HUES64 (cell line): Measurements from ENCODE around the gene HOATZ.

ENCODE experiments used
- H3K27ac ChIP-seq: 2 replicates; pipeline ENCODE4 v1.7.0; 2013; ENCODE audit warnings: low read depth, low read length, inconsistent platforms
- H3K27me3 ChIP-seq: 2 replicates; pipeline ENCODE4 v1.6.1; 2013; ENCODE audit warnings: mild to moderate bottlenecking, low read length; ENCODE audit not compliant: insufficient read depth
- H3K36me3 ChIP-seq: 2 replicates; pipeline ENCODE4 v1.6.1; 2013; ENCODE audit warnings: mild to moderate bottlenecking, low read length; ENCODE audit not compliant: insufficient read depth
- H3K4me1 ChIP-seq: 2 replicates; pipeline ENCODE4 v1.6.1; 2013; ENCODE audit warnings: mild to moderate bottlenecking, low read length, moderate library complexity; ENCODE audit not compliant: insufficient read depth
- H3K4me3 ChIP-seq: 2 replicates; pipeline ENCODE4 v1.5.1; 2013; ENCODE audit warnings: mild to moderate bottlenecking, low read length, moderate library complexity
- H3K9ac ChIP-seq: 2 replicates; pipeline ENCODE4 v1.6.1; 2013; ENCODE audit warnings: mild to moderate bottlenecking, low read depth, low read length
- H3K9me3 ChIP-seq: 2 replicates; pipeline ENCODE4 v1.6.1; 2013; ENCODE audit warnings: low read depth, low read length; ENCODE audit not compliant: insufficient read depth
- WGBS: fragments of 150-250, 120-280 bp; methylation state at CpG from one replicate; pipeline ENCODE4 v1.1.7; 2013; ENCODE audit warnings: missing lambda C conversion rate; 5-methylcytosine and 5-hydroxymethylcytosine counted together

HOATZ gene

DNA sequence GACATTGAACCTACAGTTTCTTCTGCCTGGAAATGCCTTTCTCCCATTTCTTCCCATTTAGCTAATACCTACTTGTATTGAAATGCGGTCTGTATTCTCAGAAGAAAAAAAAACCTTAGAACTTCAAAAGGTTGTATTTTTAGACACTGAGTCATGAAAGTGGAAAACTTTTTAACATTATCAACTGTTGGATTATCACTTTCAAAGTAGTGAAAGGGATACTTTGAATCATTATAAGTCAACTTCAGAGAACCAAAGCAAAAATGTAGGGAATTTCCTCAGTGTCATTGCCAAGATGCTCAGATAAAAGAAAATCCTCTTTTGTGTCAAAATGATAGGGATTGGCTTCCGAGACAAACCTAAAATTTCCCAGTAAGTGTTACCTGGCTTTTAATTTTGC lies 6.6 kb downstream of the HOATZ start:
- Histone ChIP-seq H3K9me3 (no peaks in the 10 kb centered on the region), H3K36me3 (no peaks in the 10 kb centered on the region), H3K27me3 (0 out of 2 replicates have a peak, but pooled peaks cover 2% of the 10 kb centered on the region), H3K4me1 (0 out of 2 replicates have a peak, but pooled peaks cover 8% of the 10 kb centered on the region), H3K4me3 (no peak overlapping the region), H3K9ac (no peak overlapping the region), H3K27ac (no peak overlapping the region)
- WGBS = 83% methylated on average over 2 of the region's 2 CpGs

DNA sequence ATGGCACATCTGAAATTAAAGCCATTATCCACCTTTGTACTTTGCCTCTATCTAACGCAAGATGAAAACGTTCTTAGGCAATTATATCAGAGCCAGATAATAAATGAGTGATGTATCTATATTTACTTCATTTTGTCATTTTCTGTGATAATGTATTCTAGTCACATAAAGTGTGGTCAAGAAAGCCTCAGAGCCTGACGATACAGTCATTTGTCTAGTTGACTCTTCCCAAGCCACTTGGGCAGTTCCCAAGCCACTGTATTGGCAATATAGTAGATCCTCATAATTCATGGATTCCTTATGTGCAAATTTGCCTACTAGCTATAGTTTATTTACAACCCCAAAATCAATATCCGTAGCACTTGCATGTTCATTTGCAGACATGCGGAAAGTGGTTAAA lies 7.8 kb downstream of the HOATZ start:
- 97% methylated on average over 3 of the region's 5 CpGs for WGBS
- H3K36me3 ChIP-seq = no peaks in the 10 kb centered on the region
- no peak overlapping the region for H3K9ac ChIP-seq
- no peaks in the 10 kb centered on the region for H3K9me3 ChIP-seq
- no peaks in the 10 kb centered on the region for H3K27me3 ChIP-seq
- 0 out of 2 replicates have a peak, but pooled peaks cover 8% of the 10 kb centered on the region for H3K4me1 ChIP-seq
- no peak overlapping the region for H3K27ac ChIP-seq
- no peak overlapping the region for H3K4me3 ChIP-seq

DNA sequence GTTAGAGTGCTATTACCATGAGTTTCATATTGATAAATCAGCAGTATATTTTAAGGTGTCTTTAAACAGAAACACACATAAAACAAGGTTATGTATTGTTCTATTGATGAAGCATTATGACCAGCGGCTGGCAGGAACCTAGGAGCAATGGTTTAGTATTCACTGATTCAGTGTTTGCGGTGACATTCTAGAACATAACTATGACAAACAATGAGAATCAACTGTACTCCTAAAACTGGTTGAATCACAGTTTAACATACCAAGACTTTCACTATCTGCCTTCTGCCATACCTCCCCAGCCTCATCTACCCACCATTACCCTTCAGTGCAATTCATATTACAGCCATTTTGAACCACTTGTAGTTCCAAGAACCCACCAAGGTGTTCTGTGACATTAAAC lies 8.8 kb downstream of the HOATZ start:
- no peaks in the 10 kb centered on the region for H3K36me3 ChIP-seq
- H3K4me3 ChIP-seq = no peak overlapping the region
- H3K27ac ChIP-seq = no peak overlapping the region
- 0 out of 2 replicates have a peak, but pooled peaks cover 8% of the 10 kb centered on the region for H3K4me1 ChIP-seq
- WGBS = 99% methylated on average over 2 of the region's 2 CpGs
- H3K9ac ChIP-seq = no peak overlapping the region
- no peaks in the 10 kb centered on the region for H3K9me3 ChIP-seq
- H3K27me3 ChIP-seq = no peaks in the 10 kb centered on the region

DNA sequence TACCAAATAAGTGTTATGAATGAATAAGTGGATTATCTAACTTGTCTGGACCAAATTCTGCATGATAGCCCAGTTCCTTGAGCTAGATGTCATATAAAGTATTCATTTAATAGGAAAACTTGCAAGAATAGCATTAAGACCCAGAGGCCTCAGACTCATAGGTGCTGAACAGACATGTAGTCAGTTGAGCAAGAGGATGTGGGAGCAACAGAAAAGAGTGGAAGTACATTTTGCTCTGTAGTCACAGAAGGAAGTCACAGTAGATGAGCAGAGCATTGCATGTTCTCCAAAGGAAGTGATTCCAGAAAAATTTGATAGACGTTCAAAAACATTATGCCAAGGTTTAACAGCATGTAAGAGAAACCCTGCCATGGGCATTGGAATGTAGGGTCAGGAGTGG lies 9.5 kb downstream of the HOATZ start:
- Histone ChIP-seq H3K27ac (no peak overlapping the region), H3K9ac (no peak overlapping the region), H3K9me3 (no peaks in the 10 kb centered on the region), H3K36me3 (no peaks in the 10 kb centered on the region), H3K4me1 (0 out of 2 replicates have a peak, but pooled peaks cover 8% of the 10 kb centered on the region), H3K27me3 (no peaks in the 10 kb centered on the region), H3K4me3 (no peak overlapping the region)
- WGBS = 94% methylated on average over 1 of the region's 1 CpG

DNA sequence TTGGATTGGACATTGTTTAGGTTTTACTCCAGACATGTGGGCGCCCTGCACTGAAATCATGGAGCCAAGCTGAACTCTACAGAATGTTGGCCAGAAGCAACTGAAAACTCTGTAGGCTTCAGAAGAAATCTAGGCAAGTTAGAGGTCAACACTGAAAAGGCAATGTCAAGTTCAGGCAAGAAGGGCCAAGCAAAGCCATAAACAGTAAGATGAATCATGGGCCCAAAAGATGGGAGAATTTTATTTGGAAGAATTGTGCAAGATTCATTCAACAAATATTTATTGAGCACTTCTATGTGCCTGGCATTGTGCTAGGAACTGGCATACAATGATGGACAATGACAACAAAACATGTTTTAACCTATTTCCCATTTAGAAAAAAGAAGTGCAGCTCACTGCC lies 10.9 kb downstream of the HOATZ start:
- Histone ChIP-seq H3K27me3 (no peaks in the 10 kb centered on the region), H3K36me3 (no peaks in the 10 kb centered on the region), H3K4me1 (peaks cover 8% of the 10 kb centered on the region; the same call in 1 of the 2 replicates), H3K4me3 (no peak overlapping the region), H3K9me3 (no peaks in the 10 kb centered on the region), H3K27ac (no peak overlapping the region), H3K9ac (no peak overlapping the region)
- 88% methylated on average over 1 of the region's 1 CpG for WGBS

DNA sequence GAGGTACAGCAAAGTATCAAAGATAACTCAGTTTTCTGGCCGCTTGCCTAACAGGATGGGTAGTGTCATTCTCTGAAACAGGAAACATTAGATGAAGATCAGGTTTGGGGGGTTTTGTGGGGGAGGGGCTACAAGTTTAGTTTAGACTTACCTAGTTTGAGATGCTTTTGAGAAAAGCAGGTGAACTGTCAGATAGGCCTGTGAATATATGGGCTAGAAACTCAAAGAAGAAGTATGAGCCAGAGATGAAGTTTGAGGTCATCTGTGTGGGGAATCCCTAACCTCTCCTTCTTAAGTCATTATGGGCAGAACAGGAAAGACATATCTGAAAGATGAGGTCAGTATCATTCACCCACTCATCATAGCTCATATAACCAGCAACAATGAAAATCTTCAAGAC lies 11.9 kb downstream of the HOATZ start:
- Histone ChIP-seq H3K36me3 (no peaks in the 10 kb centered on the region), H3K4me3 (no peak overlapping the region), H3K9ac (no peak overlapping the region), H3K27ac (no peak overlapping the region), H3K27me3 (no peaks in the 10 kb centered on the region), H3K4me1 (peaks cover 6% of the 10 kb centered on the region; the same call in 1 of the 2 replicates), H3K9me3 (no peaks in the 10 kb centered on the region)
- 85% methylated on average over 1 of the region's 1 CpG for WGBS

DNA sequence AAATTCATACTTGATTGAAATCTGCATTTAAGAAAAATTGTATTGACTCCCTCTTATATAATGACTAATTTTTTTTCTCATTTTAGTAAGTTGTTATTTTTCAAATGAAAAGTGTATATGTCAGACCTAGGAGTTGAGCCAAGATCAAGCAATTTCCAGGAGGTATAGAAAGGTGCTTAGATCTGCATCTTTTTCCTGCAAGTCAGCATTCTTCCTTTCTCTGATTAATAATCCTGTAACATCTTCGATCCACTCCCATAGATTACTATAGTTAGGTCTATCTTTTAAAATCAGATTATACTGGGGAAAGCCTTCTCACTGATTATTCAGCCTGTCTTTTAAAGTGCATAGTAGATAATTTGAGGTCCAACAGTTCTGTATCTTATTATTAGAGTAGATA lies 12.7 kb downstream of the HOATZ start:
- no peak overlapping the region for H3K27ac ChIP-seq
- no peaks in the 10 kb centered on the region for H3K36me3 ChIP-seq
- H3K9me3 ChIP-seq = no peaks in the 10 kb centered on the region
- no peak overlapping the region for H3K4me3 ChIP-seq
- no peaks in the 10 kb centered on the region for H3K27me3 ChIP-seq
- peaks cover 10% of the 10 kb centered on the region; the same call in 1 of the 2 replicates for H3K4me1 ChIP-seq
- no CpG with 5 or more reads among the region's 1 CpG for WGBS
- H3K9ac ChIP-seq = no peak overlapping the region

DNA sequence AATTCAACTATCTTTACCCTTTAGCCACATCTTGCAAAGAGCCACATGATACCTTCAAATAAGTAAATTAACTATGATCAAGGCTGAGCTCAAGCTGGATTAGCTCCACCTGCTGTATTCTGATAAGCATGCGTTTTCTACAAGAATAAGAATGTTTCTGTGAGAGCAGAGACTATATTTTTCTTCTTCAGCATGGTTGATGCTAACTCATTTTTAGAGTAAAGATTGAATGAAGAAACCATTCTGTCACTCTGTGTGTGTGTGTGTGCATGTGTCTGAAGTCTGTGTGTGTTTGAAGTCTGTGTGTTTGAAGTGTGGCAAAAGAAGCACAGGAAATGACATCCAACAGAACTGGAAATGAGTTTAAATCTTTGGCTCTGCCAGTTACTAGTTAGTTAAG lies 14.0 kb downstream of the HOATZ start:
- H3K9me3 ChIP-seq = no peaks in the 10 kb centered on the region
- no peak overlapping the region for H3K9ac ChIP-seq
- H3K4me3 ChIP-seq = no peak overlapping the region
- peaks cover 18% of the 10 kb centered on the region; the same call in 1 of the 2 replicates for H3K4me1 ChIP-seq
- WGBS = 95% methylated on average over 1 of the region's 1 CpG
- H3K27ac ChIP-seq = no peak overlapping the region
- no peaks in the 10 kb centered on the region for H3K36me3 ChIP-seq
- no peaks in the 10 kb centered on the region for H3K27me3 ChIP-seq

DNA sequence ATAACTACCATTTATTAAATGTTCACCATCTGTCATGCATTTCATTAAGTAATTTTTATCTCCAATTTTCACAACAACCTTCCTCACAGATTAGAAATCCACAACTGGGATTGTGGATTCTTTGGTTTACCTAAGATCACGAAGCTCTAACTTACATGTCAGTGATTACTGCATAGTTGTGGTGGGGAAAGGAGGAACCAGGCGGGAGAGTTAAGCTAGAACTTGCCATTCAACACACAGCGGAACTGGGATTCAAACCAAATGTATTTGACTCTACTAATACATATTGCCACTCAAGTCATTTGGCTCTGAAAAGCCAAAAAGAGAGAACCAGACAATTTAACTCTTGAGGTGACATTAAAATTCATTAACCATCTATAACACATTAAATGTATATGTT lies 15.5 kb downstream of the HOATZ start:
- no peaks in the 10 kb centered on the region for H3K36me3 ChIP-seq
- H3K9me3 ChIP-seq = no peaks in the 10 kb centered on the region
- H3K27ac ChIP-seq = no peak overlapping the region
- no peaks in the 10 kb centered on the region for H3K27me3 ChIP-seq
- peaks cover 18% of the 10 kb centered on the region; the same call in 1 of the 2 replicates for H3K4me1 ChIP-seq
- H3K4me3 ChIP-seq = no peak overlapping the region
- H3K9ac ChIP-seq = no peak overlapping the region
- 93% methylated on average over 3 of the region's 3 CpGs for WGBS

DNA sequence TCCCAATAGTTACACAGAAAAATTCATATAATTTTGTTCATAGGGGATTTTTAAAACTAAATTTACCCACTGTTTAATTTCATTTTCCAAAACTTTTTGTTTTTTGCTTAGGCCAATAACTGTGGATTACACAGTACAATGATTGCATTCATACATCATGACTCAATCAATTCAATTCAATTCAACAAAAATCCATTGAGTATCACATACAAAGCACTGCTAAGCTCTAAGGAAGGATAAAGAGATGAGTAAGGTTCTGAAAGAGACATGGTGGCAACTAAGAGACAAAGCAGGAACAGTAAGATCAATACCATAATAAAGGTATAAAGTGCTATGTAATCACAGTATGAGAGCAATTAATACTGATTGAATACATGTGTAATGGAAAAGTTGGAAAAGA lies 16.6 kb downstream of the HOATZ start:
- H3K36me3 ChIP-seq = no peaks in the 10 kb centered on the region
- no peak overlapping the region for H3K4me3 ChIP-seq
- no peak overlapping the region for H3K9ac ChIP-seq
- H3K4me1 ChIP-seq = peaks cover 18% of the 10 kb centered on the region; the same call in 1 of the 2 replicates
- no peaks in the 10 kb centered on the region for H3K9me3 ChIP-seq
- H3K27me3 ChIP-seq = no peaks in the 10 kb centered on the region; the same call in 1 of the 2 replicates
- H3K27ac ChIP-seq = no peak overlapping the region

DNA sequence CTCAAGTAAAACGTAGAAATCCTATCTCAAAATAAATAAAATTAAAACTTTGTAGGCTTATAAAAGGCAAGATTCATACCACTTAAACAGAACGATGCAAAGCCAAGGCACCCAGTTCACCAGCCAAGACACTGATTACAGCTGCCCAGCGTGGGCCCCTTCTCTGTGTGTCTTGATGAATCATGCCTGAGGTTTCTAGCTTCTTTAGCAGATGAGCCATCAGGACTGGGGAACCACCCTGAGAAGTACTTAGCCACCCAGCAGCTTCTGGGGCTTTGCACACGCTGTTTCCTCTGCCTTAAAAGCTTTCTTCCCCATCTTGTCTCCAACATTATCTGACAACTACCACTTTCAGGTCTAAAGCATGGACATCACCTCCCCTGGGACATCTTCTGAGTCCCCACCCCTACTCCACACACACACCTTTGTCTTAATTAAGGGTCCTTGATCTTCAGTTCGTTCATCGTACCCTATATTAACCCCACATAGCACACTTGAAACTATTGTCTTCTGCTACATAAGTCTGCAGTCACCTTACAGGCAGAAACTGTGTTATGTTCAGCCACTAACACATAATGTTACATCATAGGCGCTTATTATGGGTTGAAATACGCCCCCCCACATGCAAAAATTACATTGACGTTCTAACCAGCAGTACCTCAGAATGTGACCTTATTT lies 17.2 kb downstream of the HOATZ start:
- H3K4me1 ChIP-seq = peaks cover 18% of the 10 kb centered on the region; the same call in 1 of the 2 replicates
- H3K9me3 ChIP-seq = no peaks in the 10 kb centered on the region
- no peak overlapping the region for H3K4me3 ChIP-seq
- H3K27me3 ChIP-seq = peaks cover 4% of the 10 kb centered on the region; the same call in 1 of the 2 replicates
- 77% methylated on average over 9 of the region's 9 CpGs for WGBS
- no peak overlapping the region for H3K9ac ChIP-seq
- H3K27ac ChIP-seq = no peak overlapping the region
- no peaks in the 10 kb centered on the region for H3K36me3 ChIP-seq

DNA sequence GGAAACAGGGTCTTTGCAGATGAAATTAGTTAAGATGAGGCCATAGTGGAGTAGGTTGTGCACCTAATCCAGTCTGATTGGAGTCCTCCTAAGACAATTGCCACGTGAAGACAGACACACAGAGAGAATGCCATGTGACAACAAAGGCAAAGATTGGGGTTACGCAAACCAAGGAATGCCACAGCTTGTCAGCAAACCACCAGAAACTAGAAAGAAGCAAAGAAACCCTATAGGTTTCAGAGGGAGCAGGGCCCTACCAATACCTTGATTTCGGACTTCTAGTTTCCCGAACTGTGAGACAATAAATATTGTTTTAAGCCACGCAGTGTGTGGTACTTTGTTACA lies 17.8 kb downstream of the HOATZ start:
- Histone ChIP-seq H3K27me3 (peaks cover 4% of the 10 kb centered on the region; the same call in 1 of the 2 replicates), H3K4me1 (peaks cover 18% of the 10 kb centered on the region; the same call in 1 of the 2 replicates), H3K9ac (no peak overlapping the region), H3K36me3 (no peaks in the 10 kb centered on the region), H3K9me3 (no peaks in the 10 kb centered on the region), H3K27ac (no peak overlapping the region), H3K4me3 (no peak overlapping the region)
- WGBS = 80% methylated on average over 5 of the region's 5 CpGs
